HG02763 (cell line): Measurements from ENCODE around the gene STX5.
A peak's percentile ranks its signal among the peaks of the same experiment; 100 is the strongest.
"Not testable (repeated sequence)": the region's sequence is repeated elsewhere in the genome, so short reads cannot be mapped to it uniquely, and the experiment has no call there.

Experiments used
- ATAC-seq: cut with Tn5 transposase; IDR thresholded peaks from one replicate; pipeline ENCODE4 v1.9.1; 2021; ENCODE audit warnings: mild to moderate bottlenecking, moderate library complexity; ENCODE audit not compliant: unreplicated experiment

Gene STX5

DNA sequence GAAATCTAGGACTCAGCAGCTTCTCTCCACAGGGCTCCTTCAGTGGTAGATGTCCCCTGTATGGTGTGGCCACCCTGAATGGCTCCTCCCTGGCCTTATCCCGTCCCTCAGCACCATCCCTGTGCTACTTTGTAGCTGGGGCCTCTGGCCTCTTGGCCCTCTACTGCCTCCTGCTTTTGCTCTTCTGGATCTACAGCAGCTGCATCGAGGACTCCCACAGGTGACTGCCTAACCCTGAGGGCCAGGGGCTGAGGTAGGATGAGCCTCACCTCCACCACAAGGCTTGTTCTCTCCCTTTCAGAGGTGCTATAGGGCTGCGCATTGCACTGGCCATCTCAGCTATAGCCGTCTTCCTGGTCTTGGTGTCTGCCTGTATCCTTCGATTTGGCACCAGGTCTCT, 42.9 kb downstream of the STX5 start:
- ATAC-seq, result no peak

DNA sequence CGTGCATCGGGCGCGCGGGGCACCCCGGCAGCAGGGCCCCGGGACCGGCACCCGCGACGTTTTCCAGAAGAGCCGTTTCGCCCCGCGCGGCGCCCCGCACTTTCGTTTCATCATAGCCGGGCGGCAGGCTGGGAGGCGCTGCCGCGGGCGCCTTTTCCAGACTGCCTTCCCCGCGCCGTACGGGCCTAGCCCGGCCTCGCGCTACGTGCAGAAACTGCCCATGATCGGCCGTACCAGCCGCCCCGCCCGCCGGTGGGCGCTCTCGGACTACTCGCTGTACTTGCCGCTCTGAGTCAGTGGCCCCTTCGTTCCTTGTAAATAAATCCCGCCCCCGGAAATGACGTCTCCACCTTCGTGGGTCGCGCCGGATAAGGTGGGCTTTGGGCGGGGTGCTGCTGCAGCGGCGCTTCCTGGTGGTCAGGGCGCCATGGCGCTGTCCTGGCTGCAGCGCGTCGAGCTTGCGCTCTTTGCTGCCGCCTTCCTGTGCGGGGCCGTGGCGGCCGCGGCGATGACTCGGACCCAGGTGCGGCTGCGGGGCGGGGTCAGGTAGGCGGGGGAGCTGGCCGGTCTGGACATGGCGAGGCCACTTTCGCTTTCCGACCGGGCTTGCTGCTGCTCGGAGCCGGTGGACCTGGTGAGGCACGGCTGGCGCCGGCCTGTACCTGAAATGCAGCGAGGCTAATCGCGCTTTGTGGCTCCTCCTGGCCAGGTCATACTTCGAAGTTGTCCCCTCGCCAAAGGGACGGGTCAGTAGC, 44.7 kb downstream of the STX5 start, which contains the start of gene TMEM179B:
TSS of gene TMEM179B (plus strand) at position 398 of the 755 bp plus-strand sequence. CDS start at position 428, 30 bp downstream.
- peak; percentile 64 for ATAC-seq

DNA sequence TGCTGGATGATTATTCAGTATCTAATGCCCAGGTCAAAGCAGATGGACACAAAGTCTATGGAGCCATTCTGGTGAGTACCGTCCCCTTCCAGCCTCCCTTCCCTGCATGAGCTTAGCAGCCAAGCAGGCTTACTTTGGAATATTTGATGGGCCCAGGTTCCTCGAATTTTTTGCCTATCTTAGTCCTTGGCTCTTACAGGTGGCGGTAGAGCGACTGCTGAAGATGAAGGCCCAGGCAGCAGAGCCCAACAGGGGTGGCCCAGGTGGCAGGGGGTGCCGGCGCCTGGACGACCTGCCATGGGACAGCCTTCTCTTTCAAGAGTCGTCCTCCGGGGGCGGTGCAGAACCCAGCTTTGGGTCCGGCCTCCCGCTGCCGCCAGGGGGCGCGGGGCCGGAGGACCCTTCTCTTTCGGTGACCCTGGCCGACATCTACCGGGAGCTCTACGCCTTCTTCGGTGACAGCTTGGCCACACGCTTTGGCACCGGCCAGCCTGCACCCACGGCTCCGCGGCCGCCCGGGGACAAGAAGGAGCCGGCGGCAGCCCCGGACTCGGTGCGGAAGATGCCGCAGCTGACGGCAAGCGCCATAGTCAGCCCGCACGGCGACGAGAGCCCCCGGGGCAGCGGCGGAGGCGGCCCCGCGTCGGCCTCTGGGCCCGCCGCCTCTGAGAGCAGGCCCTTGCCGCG, 45.4 kb downstream of the STX5 start:
- ATAC-seq, result peak; percentile 65

DNA sequence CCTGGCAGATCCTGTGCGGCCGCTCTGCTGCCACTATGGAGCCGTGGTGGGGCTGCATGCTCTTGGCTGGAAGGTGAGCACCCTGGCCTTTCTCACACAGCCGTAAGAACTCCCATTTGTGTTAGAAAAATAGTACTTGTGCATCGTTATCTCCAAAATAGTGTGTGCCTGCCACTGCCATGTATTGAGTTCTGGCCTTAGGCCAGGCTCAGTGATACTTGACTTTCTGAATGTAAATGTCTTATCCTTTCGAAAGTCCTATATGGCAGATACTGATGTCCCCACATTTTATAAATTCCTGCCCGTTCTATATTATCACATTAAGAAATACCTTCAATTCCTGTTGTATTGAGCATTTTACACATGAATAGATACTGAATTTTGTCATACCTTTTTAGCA, 49.1 kb downstream of the STX5 start:
- no peak for ATAC-seq

DNA sequence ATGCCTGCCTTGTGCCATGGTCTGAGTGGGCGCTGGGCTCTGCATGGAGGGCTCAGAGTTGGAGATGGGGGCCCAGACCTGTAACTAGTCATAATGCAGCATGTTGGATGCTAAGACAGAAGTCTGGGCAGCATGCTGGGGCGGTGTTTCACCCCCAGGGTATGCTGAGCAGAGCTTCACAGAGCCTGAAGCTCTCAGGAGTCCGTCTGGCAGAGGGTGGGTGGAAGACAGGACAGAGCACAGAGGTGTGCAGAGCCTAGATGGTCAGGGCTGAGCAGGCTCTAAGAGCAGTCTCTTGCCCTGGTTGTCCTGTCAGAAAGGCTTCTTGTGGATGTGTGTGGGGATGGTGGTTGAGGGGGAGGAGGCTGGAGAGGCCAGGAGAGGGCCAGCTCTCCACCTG, 53.4 kb downstream of the STX5 start:
- ATAC-seq, result no peak

DNA sequence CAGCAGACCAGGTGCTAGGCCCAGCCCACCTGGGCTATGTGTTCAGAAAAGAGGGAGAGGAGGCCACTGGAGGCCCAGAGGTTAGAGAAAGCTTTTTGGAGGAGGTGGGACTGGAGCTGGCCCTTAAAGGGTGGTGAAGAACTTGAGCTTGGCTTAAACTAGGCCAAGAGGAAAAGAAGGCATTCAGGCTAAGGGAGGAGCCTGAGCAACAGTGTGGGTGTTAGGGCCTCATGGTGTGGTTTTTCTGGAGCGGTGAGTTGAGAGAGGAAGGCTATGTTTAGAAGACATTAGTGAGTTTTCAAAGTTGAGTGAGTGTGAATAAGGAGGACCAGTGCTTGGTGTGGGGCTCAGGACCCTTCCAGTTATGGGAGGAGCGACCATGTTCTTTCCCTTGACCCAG, 54.5 kb downstream of the STX5 start:
- ATAC-seq, result no peak

DNA sequence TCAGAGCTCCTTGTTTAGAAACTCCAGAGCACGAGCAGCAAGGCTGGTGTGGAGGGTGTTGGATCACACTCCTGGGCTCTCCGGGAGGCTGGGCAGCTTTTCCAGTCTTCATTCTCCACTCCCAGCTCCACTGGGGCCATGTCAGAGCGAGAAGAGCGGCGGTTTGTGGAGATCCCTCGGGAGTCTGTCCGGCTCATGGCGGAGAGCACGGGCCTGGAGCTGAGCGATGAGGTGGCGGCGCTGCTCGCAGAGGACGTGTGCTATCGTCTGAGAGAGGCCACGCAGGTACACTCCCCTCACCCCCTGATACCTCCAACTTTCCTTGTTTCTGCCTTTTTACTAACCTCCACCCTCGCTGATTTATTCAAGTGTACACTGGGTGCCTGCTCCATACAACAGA, 56.2 kb downstream of the STX5 start:
- no peak for ATAC-seq

DNA sequence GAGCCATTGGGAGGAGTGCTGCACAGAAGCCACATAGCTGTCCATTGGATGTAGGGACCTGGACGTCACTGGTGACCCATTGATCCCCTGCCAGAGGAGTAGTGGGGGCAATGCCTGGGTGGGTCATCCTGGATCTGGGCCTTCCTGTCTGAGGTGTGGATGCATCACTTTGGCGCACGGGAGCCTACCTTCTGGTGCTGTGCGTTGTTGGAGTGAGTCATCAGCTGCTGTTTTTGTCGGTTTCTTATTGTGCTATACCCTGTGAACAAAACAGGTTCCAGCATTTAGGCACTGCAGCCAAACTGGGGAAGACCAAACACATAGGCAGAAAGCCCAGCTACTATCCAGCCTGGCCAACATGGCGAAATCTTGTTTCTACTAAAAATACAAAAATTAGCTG, 57.4 kb downstream of the STX5 start:
- ATAC-seq, result no peak

DNA sequence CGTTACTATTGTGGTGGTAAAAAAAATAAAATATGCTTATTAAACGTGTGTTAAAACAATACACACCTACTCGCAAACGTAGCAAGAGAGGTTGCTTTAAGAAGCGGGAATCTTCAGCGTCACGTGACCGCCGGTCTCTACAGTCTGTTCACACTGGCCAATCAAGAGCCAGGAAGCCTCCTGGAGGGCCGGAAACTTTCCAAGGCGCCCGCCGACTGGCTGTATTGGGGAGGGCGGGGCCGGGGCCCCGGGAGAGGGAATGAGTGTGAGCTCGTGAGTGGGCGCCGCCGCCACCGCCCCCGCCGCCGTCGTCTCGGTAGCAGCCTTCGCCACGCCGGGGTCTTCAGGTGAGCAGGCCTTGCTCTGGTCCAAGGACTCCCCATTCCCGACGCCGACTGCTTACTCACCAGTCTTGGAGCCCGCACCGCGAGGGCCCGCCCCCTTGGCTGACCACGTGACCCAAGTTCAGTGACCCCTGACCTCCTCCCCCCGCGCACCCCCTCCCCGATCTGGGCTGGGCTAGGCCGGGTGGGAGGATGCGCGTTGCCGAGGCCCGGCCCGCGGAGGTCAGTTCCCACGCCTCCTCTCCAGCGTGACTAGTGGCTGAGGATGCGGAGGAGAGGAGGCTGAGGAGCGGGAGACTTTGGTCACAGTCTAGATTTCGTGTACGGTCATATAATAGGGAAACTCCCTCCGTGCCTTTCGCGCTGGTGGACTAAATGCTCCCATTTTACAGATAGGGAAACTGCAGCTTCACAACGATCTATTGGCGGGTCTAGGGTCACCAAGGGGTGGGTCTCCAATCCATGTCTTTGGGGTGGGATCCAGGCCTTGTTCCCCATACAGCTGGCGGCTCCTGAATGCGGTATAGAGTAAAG, 60.5 kb downstream of the STX5 start, which contains the start of gene TAF6L:
TSS of gene TAF6L (plus strand) at position 253 of the 878 bp plus-strand sequence. CDS start 4,388 bp downstream, outside the sequence.
- peak; percentile 82 for ATAC-seq

DNA sequence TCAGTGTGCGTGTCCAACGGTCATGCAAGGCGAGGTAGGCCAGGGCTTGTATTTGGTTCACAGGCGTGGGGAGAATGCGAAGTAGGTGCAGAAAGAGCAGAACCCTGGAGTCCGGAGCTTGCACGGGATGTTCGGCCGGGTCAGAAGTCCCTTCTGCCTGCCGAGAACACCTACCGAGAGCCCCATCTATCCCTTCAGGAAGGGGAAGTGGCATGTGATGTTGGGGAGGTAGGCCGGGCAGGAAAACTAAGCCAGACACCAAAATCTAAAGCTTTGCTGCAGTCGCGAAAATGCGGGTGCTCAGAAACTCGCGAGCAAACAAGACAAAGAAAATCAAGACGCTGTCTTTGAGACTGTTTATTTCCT, 61.1 kb downstream of the STX5 start:
- no peak for ATAC-seq

DNA sequence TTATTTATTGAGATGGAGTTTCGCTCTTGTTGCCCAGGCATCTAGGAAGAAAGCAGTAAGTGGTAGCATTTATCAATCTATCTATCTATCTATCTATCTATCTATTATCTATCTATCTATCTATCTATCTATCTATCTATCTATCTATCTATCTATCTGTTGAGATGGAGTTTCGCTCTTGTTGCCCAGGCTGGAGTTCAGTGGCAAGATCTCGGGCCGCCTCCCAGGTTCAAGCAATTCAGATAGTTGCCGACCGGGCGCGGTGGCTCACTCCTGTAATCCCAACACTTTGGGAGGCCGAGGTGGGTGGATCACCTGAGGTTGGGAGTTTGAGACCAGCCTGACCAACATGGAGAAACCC, 71.0 kb downstream of the STX5 start:
- not testable (repeated sequence) for ATAC-seq

DNA sequence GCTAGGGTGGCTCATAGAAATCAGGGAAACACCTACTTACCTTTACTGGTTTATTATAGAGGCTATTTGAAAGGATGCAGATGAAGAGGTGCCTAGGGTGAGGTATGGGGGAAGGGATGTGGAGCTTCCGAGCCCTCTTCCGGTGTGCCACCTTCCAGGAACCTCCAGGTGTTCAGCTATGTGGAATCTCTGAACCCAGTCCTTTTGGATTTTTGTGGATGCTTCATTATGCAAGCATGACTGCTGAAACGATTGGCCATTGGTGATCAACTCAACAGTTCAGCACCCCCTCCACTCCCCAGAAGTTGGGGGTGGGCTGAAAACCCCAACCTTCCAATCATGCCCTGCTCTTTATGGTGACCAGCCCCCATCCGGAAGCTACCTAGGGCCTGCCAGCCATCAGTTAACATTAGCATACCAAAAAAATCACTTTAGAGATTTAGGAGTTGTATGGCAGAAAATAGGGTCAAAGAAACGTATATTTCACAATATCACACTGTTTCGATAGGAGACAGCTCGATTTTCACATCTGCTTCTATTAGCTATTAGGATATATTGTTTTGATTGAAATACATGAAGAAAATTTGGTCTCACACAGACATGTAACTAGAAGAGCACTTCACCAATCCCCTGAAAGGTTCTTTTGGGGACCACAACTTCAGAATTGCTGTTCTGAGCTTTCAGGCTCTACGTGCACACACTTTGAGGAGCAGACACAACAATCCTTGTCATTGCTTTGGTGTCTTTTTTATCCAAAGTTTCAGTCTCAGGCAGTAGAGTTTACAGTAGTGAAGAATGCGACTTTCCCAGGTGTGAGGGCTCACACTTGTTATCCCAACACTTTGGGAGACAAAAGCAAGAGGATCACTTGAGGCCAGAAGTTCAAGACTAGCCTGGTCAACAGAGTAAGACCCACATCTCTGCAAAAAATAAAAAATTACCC, 73.7 kb downstream of the STX5 start:
- no peak for ATAC-seq
